ENCODE data around the gene CDC42BPB.
"Not testable (repeated sequence)": the region's sequence is repeated elsewhere in the genome, so short reads cannot be mapped to it uniquely, and the experiment has no call there.

CDC42BPB gene

DNA sequence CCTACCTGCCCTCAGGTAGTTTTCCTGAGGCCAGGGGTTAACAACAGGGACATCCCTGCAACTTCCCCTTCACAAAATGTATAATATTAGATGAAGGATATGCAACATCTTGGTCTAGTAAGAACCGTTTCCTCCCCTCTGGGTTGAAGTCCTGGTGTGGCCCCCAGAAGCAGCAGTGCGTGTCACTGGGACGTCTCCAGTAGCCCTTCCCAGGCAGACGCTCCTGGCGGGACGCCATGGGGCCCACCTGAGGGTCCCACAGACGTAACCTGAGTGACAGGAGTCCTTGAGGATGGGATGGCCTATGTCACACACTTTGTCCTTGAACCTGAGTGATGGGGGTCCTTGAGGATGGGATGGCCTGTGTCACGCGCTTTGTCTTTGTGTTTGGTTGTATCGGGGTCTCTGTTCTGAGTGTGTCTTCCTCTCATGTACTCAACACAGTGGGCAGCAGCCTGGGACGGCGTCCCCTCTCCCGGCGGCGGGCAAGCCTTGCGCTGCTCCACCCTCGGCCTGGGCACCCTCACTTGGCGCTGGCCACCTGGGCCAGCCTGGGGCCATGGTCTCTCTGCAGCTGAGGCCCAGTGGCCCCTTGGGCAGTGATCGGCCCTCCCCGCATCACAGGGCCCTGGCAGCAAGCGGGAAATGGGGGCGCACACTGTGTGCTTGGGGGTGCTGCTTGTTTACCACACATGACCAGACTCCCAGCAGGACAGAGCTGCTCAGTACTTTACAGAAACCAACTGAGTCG lies 149.2 kb downstream of the CDC42BPB start:
- intact Hi-C loops (cut with DNase I): no loop called here
- no peak for DNase-seq

- intact Hi-C loops (cut with DNase I): no loop called here
- no peak for DNase-seq
Measured at GRCh38 chr14:102907303-102907844, 150.0 kb downstream of the CDC42BPB start.

DNA sequence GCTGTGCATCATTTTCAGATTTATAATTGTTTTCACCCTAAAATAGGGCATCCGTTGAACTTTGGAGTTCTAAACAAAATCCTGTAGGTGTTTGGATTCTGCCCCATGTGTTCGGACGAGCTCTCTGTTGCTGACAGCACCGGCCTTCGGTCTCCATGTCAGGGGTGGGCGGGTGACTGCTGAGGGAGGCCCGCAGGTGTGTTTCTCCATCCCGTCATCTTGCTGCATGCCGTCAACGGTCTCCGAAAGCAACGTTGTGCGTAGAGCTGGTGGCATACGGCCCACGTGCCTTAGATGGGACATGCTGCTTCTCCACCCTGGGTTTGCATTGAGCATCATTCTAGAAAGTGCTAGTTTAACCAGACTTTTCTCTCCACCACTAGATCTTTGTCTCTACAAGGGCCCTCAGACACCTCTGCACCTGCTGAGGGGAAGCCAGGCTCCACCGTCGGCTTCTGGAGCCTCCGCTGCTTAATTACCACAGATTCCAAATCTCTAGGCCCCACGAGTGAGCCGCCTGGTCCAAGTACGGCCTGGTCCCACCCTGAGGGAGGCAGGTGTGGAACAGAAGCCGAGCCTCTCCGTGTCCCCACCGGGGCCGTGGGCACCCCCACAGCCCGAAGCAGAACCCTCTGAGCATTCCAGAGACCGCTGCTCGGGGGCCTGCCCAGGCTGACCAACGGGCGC lies 150.6 kb downstream of the CDC42BPB start:
- intact Hi-C loops (cut with DNase I): no loop called here
- no peak for DNase-seq

DNA sequence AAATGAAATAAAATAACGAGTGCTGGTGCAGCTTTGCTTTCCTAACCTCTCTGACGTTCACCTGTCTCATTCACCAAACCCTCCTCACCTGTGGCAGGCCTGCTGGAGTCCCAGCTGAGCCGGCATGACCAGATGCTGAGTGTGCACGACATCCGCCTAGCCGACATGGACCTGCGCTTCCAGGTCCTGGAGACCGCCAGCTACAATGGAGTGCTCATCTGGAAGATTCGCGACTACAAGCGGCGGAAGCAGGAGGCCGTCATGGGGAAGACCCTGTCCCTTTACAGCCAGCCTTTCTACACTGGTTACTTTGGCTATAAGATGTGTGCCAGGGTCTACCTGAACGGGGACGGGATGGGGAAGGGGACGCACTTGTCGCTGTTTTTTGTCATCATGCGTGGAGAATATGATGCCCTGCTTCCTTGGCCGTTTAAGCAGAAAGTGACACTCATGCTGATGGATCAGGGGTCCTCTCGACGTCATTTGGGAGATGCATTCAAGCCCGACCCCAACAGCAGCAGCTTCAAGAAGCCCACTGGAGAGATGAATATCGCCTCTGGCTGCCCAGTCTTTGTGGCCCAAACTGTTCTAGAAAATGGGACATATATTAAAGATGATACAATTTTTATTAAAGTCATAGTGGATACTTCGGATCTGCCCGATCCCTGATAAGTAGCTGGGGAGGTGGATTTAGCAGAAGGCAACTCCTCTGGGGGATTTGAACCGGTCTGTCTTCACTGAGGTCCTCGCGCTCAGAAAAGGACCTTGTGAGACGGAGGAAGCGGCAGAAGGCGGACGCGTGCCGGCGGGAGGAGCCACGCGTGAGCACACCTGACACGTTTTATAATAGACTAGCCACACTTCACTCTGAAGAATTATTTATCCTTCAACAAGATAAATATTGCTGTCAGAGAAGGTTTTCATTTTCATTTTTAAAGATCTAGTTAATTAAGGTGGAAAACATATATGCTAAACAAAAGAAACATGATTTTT lies 151.9 kb downstream of the CDC42BPB start:
- intact Hi-C loops (cut with DNase I): no loop called here
- no peak for DNase-seq

DNA sequence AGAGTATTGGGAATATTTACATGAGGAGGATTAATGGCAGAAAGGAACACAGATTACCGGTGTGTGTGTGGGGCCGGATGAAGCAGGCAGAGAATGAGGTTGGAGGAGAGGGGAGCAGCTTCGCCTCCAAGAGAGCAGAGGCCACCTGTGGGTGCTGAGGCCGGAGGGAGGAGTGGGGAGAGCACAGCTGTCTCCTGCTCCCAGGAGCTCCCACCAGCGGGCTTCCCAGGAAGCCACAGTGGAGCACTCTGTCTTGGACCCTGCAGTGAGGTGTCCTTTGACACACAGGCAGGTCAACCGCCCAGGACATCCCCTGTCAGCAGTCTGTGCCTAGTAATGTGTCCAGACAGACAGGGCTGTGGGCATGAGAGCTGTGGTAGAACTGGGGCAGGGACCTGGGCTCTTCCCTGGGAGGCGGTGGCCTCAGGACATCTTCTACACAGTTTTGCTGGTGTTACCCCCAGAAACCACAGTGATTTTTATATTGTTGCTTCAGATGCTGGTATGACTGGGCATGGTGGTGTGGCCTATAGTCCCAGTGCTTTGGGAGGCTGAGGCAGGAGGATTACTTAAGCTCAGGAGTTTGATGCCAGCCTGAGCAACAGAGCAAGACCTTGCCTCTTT lies 153.3 kb downstream of the CDC42BPB start:
- intact Hi-C loops (cut with DNase I): no loop called here
- DNase-seq: no peak

GRCh38 chr14:102903248-102903888 lies 154.0 kb downstream of the CDC42BPB start:
- no peak for DNase-seq
- intact Hi-C loops (cut with DNase I): no loop called here

DNA sequence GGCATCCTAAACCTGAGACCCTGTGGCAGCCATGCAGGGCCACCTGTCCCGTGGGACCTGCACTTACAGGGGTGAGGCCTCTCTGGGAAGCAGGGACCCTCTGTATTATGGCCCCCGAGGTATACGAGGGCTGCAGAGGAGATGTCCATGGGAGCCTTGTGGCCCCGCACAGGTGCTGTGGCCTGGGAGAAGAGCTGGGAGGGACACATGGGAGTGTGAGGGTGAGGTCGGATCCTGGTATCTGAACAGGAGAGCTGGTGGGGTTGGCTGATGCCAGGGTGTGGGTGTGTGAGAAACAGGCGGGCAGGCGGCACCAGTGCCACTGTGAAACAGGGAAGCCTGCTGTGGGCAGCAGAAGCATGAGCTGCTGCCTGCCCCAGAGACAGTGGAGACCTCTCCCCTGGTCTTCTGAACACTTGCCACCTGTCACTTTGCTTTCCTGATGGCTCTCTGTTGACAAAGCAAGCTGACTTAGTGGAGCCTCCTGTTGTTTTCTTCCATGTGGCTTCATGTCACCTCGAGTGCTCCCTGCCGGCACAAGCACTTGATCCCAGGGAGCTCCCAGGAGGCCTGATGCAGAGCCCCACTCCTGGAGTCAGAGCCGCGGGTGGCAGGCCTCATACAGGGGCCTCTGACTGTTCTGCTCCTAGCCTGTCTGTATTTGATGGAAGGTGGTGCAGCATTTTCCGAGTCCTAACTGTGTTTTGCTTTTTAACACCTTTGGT lies 154.7 kb downstream of the CDC42BPB start:
- DNase-seq: no peak
- intact Hi-C loops (cut with DNase I): no loop called here

DNA sequence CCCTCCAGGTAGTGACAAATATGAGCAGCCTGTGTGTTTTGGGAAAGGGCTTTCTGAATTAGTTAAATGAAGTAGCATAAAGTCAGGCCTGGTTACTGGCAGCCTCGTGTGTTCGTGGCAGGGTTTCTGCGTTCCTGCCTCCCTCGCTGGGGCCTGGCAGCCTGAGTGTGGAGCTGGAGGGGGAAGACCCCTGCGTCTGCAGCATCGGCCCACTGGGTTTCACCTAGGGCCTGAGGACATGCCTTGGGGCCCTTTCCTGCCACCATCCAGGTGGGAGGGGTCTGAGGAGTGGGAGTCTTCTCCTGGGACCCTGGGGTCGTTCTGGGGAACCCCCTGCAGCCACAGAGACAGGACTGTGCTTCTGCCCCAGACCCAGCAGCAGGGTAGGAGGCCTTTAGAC lies 155.3 kb downstream of the CDC42BPB start:
- no peak for DNase-seq
- intact Hi-C loops (cut with DNase I): no loop called here

- no peak for DNase-seq
- intact Hi-C loops (cut with DNase I): no loop called here
Measured at GRCh38 chr14:102901633-102902032, 155.7 kb downstream of the CDC42BPB start.

DNA sequence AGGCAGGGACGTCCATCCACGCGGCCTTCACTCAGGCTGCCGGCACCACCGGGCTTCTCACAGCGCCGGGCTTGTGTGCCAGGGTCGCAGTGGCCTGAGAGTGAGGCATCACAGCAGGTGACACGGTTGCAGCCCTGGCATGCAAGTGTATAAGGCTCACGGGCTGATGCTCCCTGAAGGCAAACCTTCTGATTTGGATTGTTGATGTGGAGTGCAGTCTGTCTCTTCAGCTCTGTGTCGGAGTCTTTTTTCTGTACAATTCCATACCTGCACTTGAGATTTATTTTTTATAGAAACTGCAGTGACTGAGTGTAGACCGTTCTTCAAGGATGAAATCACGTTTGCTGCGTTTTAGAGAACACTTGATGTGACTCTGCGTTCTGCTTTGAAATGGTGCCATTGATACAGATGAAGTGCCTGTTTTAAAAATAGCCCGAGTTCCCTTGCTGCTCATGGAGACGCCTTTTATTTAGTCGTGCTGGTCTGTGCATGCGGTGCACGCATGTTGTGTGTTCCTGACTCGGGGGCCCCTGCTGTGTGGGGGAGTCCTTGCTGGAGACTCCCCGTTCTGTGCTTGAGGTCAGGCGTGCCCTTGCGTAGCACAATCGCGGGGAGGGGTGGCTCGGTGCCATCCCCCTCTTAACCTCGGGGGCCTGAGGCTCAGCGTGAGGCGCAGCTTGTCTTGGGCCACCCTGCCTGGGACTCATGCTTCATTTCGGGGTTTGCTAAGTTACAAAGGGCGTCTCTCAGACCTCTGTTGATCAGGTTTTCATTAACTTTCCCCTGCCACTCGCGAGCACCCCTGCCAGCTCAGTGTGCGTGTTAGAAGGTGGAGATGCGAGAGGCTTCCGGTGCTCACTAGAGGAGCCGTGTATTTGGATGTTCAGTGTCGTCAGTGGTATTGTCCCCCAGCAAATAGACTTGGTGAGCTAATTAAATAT lies 156.4 kb downstream of the CDC42BPB start:
- no peak for DNase-seq
- intact Hi-C loops (cut with DNase I): no loop called here

GRCh38 chr14:102899516-102899900 lies 157.8 kb downstream of the CDC42BPB start:
- no peak for DNase-seq
- intact Hi-C loops (cut with DNase I): no loop called here

DNA sequence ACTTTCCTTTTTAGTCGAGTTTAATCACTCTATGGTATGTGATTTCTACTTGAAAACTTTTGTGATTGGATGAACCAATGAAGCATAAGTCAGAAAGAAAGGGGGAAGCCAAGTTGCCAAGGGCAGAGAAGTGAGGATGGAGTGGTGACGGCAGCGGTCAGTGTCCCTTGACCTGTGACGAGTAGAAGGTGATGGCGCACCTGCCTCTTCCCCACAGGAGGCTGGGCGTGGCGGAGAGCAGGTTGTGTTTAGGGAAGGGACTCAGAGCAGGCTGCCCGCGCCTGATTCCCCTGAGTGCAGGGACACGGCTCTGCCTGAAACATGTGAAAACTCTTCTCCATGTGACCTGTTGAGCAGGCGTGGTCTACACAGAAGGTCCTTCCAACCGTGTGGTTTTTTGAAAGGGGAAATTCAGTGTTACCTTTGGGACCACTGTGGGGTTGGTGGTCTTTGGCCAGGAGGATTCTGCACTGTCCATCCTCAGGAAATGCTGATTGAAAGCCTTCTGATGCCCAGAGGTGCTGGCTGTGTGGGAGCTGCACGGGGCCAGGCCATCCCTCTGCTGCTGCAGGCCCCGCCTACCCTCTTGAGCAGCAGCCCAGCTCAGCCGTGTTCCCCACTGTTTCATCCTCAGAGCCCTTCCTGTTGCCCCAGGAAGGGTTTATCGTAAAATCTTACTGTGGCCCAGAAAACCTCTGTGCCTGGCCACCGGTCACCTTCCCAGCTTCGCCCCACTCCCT lies 158.4 kb downstream of the CDC42BPB start:
- DNase-seq: no peak
- intact Hi-C loops (cut with DNase I): no loop called here

GRCh38 chr14:102898298-102898697 lies 159.1 kb downstream of the CDC42BPB start:
- DNase-seq: no peak
- intact Hi-C loops (cut with DNase I): no loop called here

- intact Hi-C loops (cut with DNase I): no loop called here
- DNase-seq: no peak
Measured at GRCh38 chr14:102897299-102898027, 159.9 kb downstream of the CDC42BPB start.

DNA sequence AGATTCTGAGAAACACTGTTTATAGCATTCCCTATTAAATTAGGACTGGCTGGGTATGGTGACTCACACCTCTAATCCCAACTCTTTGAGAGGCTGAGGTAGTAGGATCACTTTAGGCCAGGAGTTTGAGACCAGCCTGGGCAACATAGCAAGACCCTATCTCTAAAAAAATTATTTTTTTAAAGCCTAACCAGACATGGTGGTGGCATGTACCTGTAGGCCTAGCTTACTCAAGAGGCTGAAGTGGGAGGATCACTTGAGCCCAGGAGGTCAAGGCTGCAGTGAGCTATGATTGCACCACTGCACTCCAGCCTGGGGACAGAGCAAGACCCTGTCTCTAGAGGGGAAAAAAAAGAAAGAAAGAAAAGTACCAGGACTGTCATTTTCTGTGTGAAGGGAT lies 160.6 kb downstream of the CDC42BPB start:
- DNase-seq; intact Hi-C loops (cut with DNase I): not testable (repeated sequence)
